Lower leg skin (tissue), 4 donors: ENCODE results near the gene PRR11. TPM values are rescaled to one million over a fixed set of nuclear protein-coding genes. Genes with fewer than 3 reads are reported as not detected.
"Not testable (repeated sequence)": the region's sequence is repeated elsewhere in the genome, so short reads cannot be mapped to it uniquely, and the experiment has no call there.

Experiments used
- DNase-seq, 2 donors: peaks; one replicate each; pipeline ENCODE4 v3.0.0-alpha.2; 2019; ENCODE audit warnings: low spot score in 2 of 2
- H3K4me3 ChIP-seq: fragments of 200-600 bp; sonication (generic); 2 replicates; pipeline ENCODE4 v1.5.1; 2017; ENCODE audit warnings: mild to moderate bottlenecking, low read depth; ENCODE audit not compliant: poor library complexity, severe bottlenecking
- CTCF ChIP-seq, 3 donors: fragments of 450-650 bp; IDR thresholded peaks; one replicate each; pipeline ENCODE4 v1.5.1; 2016; ENCODE audit warnings: antibody characterized with exemption in 3 of 3, mild to moderate bottlenecking in 3 of 3, moderate library complexity in 2 of 3
- POLR2A ChIP-seq, 2 donors: fragments of 450-650 bp; IDR thresholded peaks; one replicate each; pipeline ENCODE4 v1.6.1; 2016 to 2017; ENCODE audit warnings: antibody characterized with exemption in 2 of 2, mild to moderate bottlenecking in 1 of 2, moderate library complexity in 1 of 2
- WGBS, 2 donors: methylation state at CpG; one replicate each; pipeline ENCODE4 v1.1.5; 2018; 5-methylcytosine and 5-hydroxymethylcytosine counted together
- intact Hi-C: fragments of 100-400 bp; cut with DNase I; formaldehyde crosslinking; loops from one replicate; pipeline ENCODE4 v1.15.0; 2023; ENCODE audit warnings: low total_unique reads
- total RNA-seq, 4 donors: library from RNA; depleted of rRNA; stranded (reverse); fragments of >200 nt; gene quantifications; one replicate each; pipeline ENCODE4 v1.1.0, GENCODE V29; 2016

PRR11 gene
- total RNA-seq, 4 donors from 2014 or later: 1.5 to 3.7 (median 2.6) TPM

- TF ChIP-seq CTCF (IDR thresholded peaks at IDR 0.05): no peak
- intact Hi-C loops: no loop called here
- WGBS, 2 donors: 94 to 96% methylated on average over 11 of the region's 11 CpGs
- H3K4me3 ChIP-seq: no peak overlapping the region
- DNase-seq: peak in 1 of 2 donors; percentile 31
Observed at GRCh38 chr17:59174671-59175070, 19.1 kb downstream of the PRR11 start.

- intact Hi-C loops: no loop called here
- 94 to 97% methylated on average over 7 of the region's 7 CpGs for WGBS, 2 donors
- TF ChIP-seq CTCF (IDR thresholded peaks at IDR 0.05) (no peak), POLR2A (IDR thresholded peaks at IDR 0.05) (no peak)
- peak in 1 of 2 donors; percentile 63 for DNase-seq
- H3K4me3 ChIP-seq: no peak overlapping the region
Observed at GRCh38 chr17:59175076-59175475, 19.5 kb downstream of the PRR11 start.

- H3K4me3 ChIP-seq: no peak overlapping the region
- intact Hi-C loops: no loop called here
- TF ChIP-seq CTCF (IDR thresholded peaks at IDR 0.05): no peak
- no peak for TF ChIP-seq POLR2A (IDR thresholded peaks at IDR 0.05)
- peak in 1 of 2 donors; percentile 63 for DNase-seq
- 76 to 84% methylated on average over 7 of the region's 7 CpGs for WGBS, 2 donors
Observed at GRCh38 chr17:59178266-59178985, 22.9 kb downstream of the PRR11 start.

- WGBS, 2 donors: 91 to 94% methylated on average over 11 of the region's 11 CpGs
- H3K4me3 ChIP-seq, intact Hi-C loops: not testable (repeated sequence)
- DNase-seq: peak in 1 of 2 donors; percentile 75
Observed at GRCh38 chr17:59179601-59180000, 24.1 kb downstream of the PRR11 start.

GRCh38 chr17:59180626-59181025 is 25.1 kb downstream of the PRR11 start:
- TF ChIP-seq CTCF (IDR thresholded peaks at IDR 0.05) (no peak), POLR2A (IDR thresholded peaks at IDR 0.05) (no peak)
- DNase-seq: peak in 1 of 2 donors; percentile 82
- 97 to 98% methylated on average over 9 of the region's 9 CpGs for whole genome bisulfite sequencing, 2 donors
- intact Hi-C loops: no loop called here
- no peak overlapping the region for H3K4me3 ChIP-seq

- no peak for TF ChIP-seq CTCF (IDR thresholded peaks at IDR 0.05)
- no peak for TF ChIP-seq POLR2A (IDR thresholded peaks at IDR 0.05)
- peak in 1 of 2 donors; percentile 58 for DNase-seq
- H3K4me3 ChIP-seq: no peak overlapping the region
- intact Hi-C loops: no loop called here
- WGBS, 2 donors: 96 to 97% methylated on average over 9 of the region's 9 CpGs
Observed at GRCh38 chr17:59181481-59181880, 25.9 kb downstream of the PRR11 start.
